ENCODE results near the gene TPR.

DNA sequence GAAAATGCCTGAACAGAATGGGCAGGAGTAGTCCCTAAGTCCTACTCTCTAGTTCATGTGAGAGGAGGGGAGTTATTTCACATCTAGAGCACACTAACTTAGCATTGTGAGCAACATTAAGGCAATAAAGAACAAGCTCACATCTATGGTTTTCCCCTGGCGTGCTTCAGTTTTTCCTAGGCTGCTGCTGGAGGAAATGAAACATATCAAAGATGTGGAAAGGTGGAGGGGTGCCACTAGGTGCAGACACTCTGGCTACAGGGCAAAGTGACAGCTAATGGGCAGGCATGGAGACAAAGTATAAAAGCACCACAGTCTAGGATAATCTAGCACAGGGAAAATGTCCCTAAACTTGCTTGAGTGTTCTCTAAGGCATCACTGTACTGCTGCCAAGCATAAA lies 82.2 kb downstream of the TPR start:
- TF ChIP-seq, protein P1, sequence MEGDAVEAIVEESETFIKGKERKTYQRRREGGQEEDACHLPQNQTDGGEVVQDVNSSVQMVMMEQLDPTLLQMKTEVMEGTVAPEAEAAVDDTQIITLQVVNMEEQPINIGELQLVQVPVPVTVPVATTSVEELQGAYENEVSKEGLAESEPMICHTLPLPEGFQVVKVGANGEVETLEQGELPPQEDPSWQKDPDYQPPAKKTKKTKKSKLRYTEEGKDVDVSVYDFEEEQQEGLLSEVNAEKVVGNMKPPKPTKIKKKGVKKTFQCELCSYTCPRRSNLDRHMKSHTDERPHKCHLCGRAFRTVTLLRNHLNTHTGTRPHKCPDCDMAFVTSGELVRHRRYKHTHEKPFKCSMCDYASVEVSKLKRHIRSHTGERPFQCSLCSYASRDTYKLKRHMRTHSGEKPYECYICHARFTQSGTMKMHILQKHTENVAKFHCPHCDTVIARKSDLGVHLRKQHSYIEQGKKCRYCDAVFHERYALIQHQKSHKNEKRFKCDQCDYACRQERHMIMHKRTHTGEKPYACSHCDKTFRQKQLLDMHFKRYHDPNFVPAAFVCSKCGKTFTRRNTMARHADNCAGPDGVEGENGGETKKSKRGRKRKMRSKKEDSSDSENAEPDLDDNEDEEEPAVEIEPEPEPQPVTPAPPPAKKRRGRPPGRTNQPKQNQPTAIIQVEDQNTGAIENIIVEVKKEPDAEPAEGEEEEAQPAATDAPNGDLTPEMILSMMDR (IDR thresholded peaks at IDR 0.05 in 8 of 11, conservative IDR thresholded peaks at IDR 0.05 in 3 of 11) = no peak
- TF ChIP-seq POLR2A (IDR thresholded peaks at IDR 0.05) (no peak), POLR2AphosphoS5 (IDR thresholded peaks at IDR 0.05) (no peak)
